Muscle layer of colon (tissue), 2 donors: ENCODE data around the gene KIF22.

Source experiments
- H3K27ac ChIP-seq: one replicate; pipeline ENCODE4 v1.7.0; 2013; ENCODE audit warnings: low read depth, mild to moderate bottlenecking, low read length, moderate library complexity
- H3K27me3 ChIP-seq, 2 donors: one replicate each; pipeline ENCODE4 v1.7.0; 2013; ENCODE audit warnings: low read length in 2 of 2, mild to moderate bottlenecking in 2 of 2; ENCODE audit not compliant: insufficient read depth in 2 of 2, control insufficient read depth in 1 of 2
- H3K36me3 ChIP-seq: one replicate; pipeline ENCODE4 v1.7.0; 2013; ENCODE audit warnings: mild to moderate bottlenecking, low read length; ENCODE audit not compliant: insufficient read depth
- H3K4me1 ChIP-seq: one replicate; pipeline ENCODE4 v1.7.0; 2013; ENCODE audit warnings: mild to moderate bottlenecking, low read length; ENCODE audit not compliant: insufficient read depth
- H3K4me3 ChIP-seq, 2 donors: one replicate each; pipeline ENCODE4 v1.7.0; 2013; ENCODE audit warnings: low read length in 2 of 2, low read depth in 1 of 2, mild to moderate bottlenecking in 1 of 2, moderate library complexity in 1 of 2
- H3K9ac ChIP-seq: one replicate; pipeline ENCODE4 v1.7.0; 2013; ENCODE audit warnings: low read length
- H3K9me3 ChIP-seq: one replicate; pipeline ENCODE4 v1.7.0; 2013; ENCODE audit warnings: mild to moderate bottlenecking, low read length
- donor health status: abdominal sarcoma.
- donor health status: Adenocarcinoma of cecum.

KIF22 gene

GRCh38 chr16:29837841-29838240 lies 47.3 kb downstream of the KIF22 start:
- Histone ChIP-seq H3K36me3 (peaks cover 68% of the 10 kb centered on the region), H3K27ac (no peak overlapping the region), H3K4me1 (no peaks in the 10 kb centered on the region), H3K27me3 (no peaks in the 10 kb centered on the region), H3K9ac (no peak overlapping the region), H3K9me3 (no peaks in the 10 kb centered on the region), H3K4me3 (no peak overlapping the region)

GRCh38 chr16:29839822-29840221 lies 49.3 kb downstream of the KIF22 start:
- no peaks in the 10 kb centered on the region for H3K27me3 ChIP-seq
- H3K4me3 ChIP-seq, result no peak overlapping the region
- H3K36me3 ChIP-seq, result peaks cover 64% of the 10 kb centered on the region
- no peaks in the 10 kb centered on the region for H3K9me3 ChIP-seq
- H3K27ac ChIP-seq, result no peak overlapping the region
- H3K4me1 ChIP-seq, result no peaks in the 10 kb centered on the region
- H3K9ac ChIP-seq, result no peak overlapping the region

GRCh38 chr16:29840240-29840639 lies 49.7 kb downstream of the KIF22 start:
- Histone ChIP-seq H3K9ac (no peak overlapping the region), H3K4me1 (no peaks in the 10 kb centered on the region), H3K36me3 (peaks cover 61% of the 10 kb centered on the region), H3K9me3 (no peaks in the 10 kb centered on the region), H3K27me3 (no peaks in the 10 kb centered on the region), H3K27ac (no peak overlapping the region), H3K4me3 (no peak overlapping the region)

- no peak overlapping the region for H3K4me3 ChIP-seq
- H3K9ac ChIP-seq, result no peak overlapping the region
- H3K4me1 ChIP-seq, result no peaks in the 10 kb centered on the region
- no peaks in the 10 kb centered on the region for H3K27me3 ChIP-seq
- no peaks in the 10 kb centered on the region for H3K9me3 ChIP-seq
- H3K27ac ChIP-seq, result no peak overlapping the region
- H3K36me3 ChIP-seq, result peaks cover 64% of the 10 kb centered on the region
These were observed 51.1 kb downstream of the KIF22 start for GRCh38 chr16:29841631-29842030.

GRCh38 chr16:29842732-29843346 lies 52.3 kb downstream of the KIF22 start:
- Histone ChIP-seq H3K36me3 (peaks cover 64% of the 10 kb centered on the region), H3K27ac (no peak overlapping the region), H3K9ac (no peak overlapping the region), H3K27me3 (no peaks in the 10 kb centered on the region), H3K9me3 (no peaks in the 10 kb centered on the region), H3K4me1 (no peaks in the 10 kb centered on the region), H3K4me3 (no peak overlapping the region)

GRCh38 chr16:29843931-29844330 lies 53.4 kb downstream of the KIF22 start:
- H3K9me3 ChIP-seq, result no peaks in the 10 kb centered on the region
- H3K4me1 ChIP-seq, result no peaks in the 10 kb centered on the region
- H3K27me3 ChIP-seq, result no peaks in the 10 kb centered on the region
- peaks cover 56% of the 10 kb centered on the region for H3K36me3 ChIP-seq
- H3K27ac ChIP-seq, result no peak overlapping the region
- H3K4me3 ChIP-seq, result no peak overlapping the region
- H3K9ac ChIP-seq, result no peak overlapping the region

- Histone ChIP-seq H3K4me3 (no peak overlapping the region), H3K9ac (no peak overlapping the region), H3K9me3 (no peaks in the 10 kb centered on the region), H3K27me3 (no peaks in the 10 kb centered on the region), H3K27ac (no peak overlapping the region), H3K36me3 (peaks cover 54% of the 10 kb centered on the region), H3K4me1 (no peaks in the 10 kb centered on the region)
These were observed 54.2 kb downstream of the KIF22 start for GRCh38 chr16:29844575-29845331.

- Histone ChIP-seq H3K9me3 (no peaks in the 10 kb centered on the region), H3K9ac (no peak overlapping the region), H3K4me3 (no peak overlapping the region), H3K4me1 (no peaks in the 10 kb centered on the region), H3K27me3 (no peaks in the 10 kb centered on the region), H3K36me3 (peaks cover 45% of the 10 kb centered on the region), H3K27ac (no peak overlapping the region)
These were observed 55.1 kb downstream of the KIF22 start for GRCh38 chr16:29845656-29846055.

- no peak overlapping the region for H3K27ac ChIP-seq
- H3K27me3 ChIP-seq, result no peaks in the 10 kb centered on the region
- peaks cover 28% of the 10 kb centered on the region for H3K36me3 ChIP-seq
- H3K4me3 ChIP-seq, result no peak overlapping the region
- no peaks in the 10 kb centered on the region for H3K4me1 ChIP-seq
- no peak overlapping the region for H3K9ac ChIP-seq
- H3K9me3 ChIP-seq, result no peaks in the 10 kb centered on the region
These were observed 58.1 kb downstream of the KIF22 start for GRCh38 chr16:29848420-29849297.

GRCh38 chr16:29849505-29849904 lies 59.0 kb downstream of the KIF22 start:
- no peak overlapping the region for H3K27ac ChIP-seq
- H3K36me3 ChIP-seq, result peaks cover 23% of the 10 kb centered on the region
- H3K27me3 ChIP-seq, result no peaks in the 10 kb centered on the region
- no peaks in the 10 kb centered on the region for H3K4me1 ChIP-seq
- H3K9me3 ChIP-seq, result no peaks in the 10 kb centered on the region
- H3K9ac ChIP-seq, result no peak overlapping the region
- no peak overlapping the region for H3K4me3 ChIP-seq

- Histone ChIP-seq H3K4me3 (no peak overlapping the region), H3K9ac (no peak overlapping the region), H3K36me3 (peaks cover 16% of the 10 kb centered on the region), H3K27me3 (no peaks in the 10 kb centered on the region), H3K27ac (no peak overlapping the region), H3K4me1 (no peaks in the 10 kb centered on the region), H3K9me3 (no peaks in the 10 kb centered on the region)
These were observed 60.4 kb downstream of the KIF22 start for GRCh38 chr16:29850998-29851397.
